Measurements from ENCODE around the gene APOL4. TPM values are rescaled to one million over a fixed set of nuclear protein-coding genes. Genes with fewer than 3 reads are reported as not detected.

Gene APOL4
- total and polyA plus RNA-seq, 2 donors (not counting 1 experiment from before 2014, with no cell fraction given) = 0.03 TPM; not detected in 1

GRCh38 chr22:36221799-36222751 lies 20.5 kb upstream of the APOL4 start:
- Mint-ChIP-seq H3K27ac (no peak overlapping the region), H3K9me3 (ENCODE audit: insufficient read depth) (no peaks in the 10 kb centered on the region), H3K4me1 (peaks cover 5% of the 10 kb centered on the region), H3K4me3 (peak overlapping the region; percentile 46), H3K27me3 (peaks cover 19% of the 10 kb centered on the region)
- WGBS (ENCODE audit: insufficient coverage) = 0% methylated on average over 5 of the region's 7 CpGs
- ChIA-PET CTCF (interaction anchor here (0.6 to 2.8 kb wide), 8 partner anchors 17 to 291 kb away, joined by 3 to 8 read pairs (median 4); partner anchors contain the start of gene APOL2), POLR2A (no interaction called here)
- Histone ChIP-seq H3K4me3 (ENCODE audit: control extremely low read depth in 1 of 5, extremely low read depth in 1 of 5, insufficient read depth in 1 of 5, low read depth in 2 of 5, low read length in 4 of 5) (no peak overlapping the region), H3K4me1 (ENCODE audit: control insufficient read depth in 2 of 2, insufficient read depth in 2 of 2, low read length in 2 of 2) (no peaks in the 10 kb centered on the region), H4K20me1 (ENCODE audit: control insufficient read depth, insufficient read depth, low read length, poor library complexity, severe bottlenecking) (no peaks in the 10 kb centered on the region), H3K79me2 (ENCODE audit: control insufficient read depth, insufficient read depth, low read length) (no peaks in the 10 kb centered on the region), H3K27me3 (replicated peaks in 1 of 4; ENCODE audit: control extremely low read depth in 1 of 4, control insufficient read depth in 3 of 4, insufficient read depth in 4 of 4, low read length in 3 of 4) (peaks cover 0 to 4% (median 0%) of the 10 kb centered on the region in 4 experiments), H3K9me3 (ENCODE audit: control extremely low read depth in 1 of 3, control insufficient read depth in 2 of 3, insufficient read depth in 1 of 3, low read length in 2 of 3) (no peaks in the 10 kb centered on the region), H3K9ac (ENCODE audit: low read length) (no peak overlapping the region), H2AFZ (ENCODE audit: insufficient read depth, low read depth, low read length, poor library complexity, severe bottlenecking) (no peak overlapping the region), H3K27ac (ENCODE audit: low read length in 2 of 2) (no peak overlapping the region), H3K4me2 (replicated peaks; ENCODE audit: low read depth, low read length, poor library complexity, severe bottlenecking) (peak overlapping the region; percentile 45), H3K36me3 (replicated peaks in 1 of 2; ENCODE audit: control extremely low read depth in 1 of 2, control insufficient read depth in 1 of 2, extremely low read depth in 1 of 2, insufficient read depth in 2 of 2, low read length in 1 of 2) (peaks cover 3 to 6% of the 10 kb centered on the region in 2 experiments)
- DNase-seq (peak; percentile 60), ATAC-seq (ENCODE audit: low read depth) (peak; percentile 70)
- intact Hi-C loops (cut with micrococcal nuclease) = loop anchor here (5.0 kb wide), 1 partner anchor 75 kb away; no protein-coding TSS in a partner anchor
- TF ChIP-seq EZH2 (IDR thresholded peaks at IDR 0.05; ENCODE audit: borderline replicate concordance, insufficient read depth, low read depth, low read length, poor library complexity, severe bottlenecking) = no peak
- peak; percentile 65 for TF ChIP-seq CTCF (IDR thresholded peaks at IDR 0.05)
